HepG2 (cell line): ENCODE results near the gene PLG.
"Not testable (repeated sequence)": the region's sequence is repeated elsewhere in the genome, so short reads cannot be mapped to it uniquely, and the experiment has no call there.

Experiments
- E2F1 ChIP-seq: sonication (generic); formaldehyde crosslinking; IDR thresholded peaks from 2 replicates; pipeline ENCODE4 v1.5.0; 2020; ENCODE audit warnings: missing genetic modification reagents
- TF ChIP-seq, protein P1 (sequence below): sonication (generic); formaldehyde crosslinking; IDR thresholded peaks from 2 replicates; pipeline ENCODE4 v1.5.0; 2020; ENCODE audit warnings: mild to moderate bottlenecking, missing genetic modification reagents, moderate library complexity

- not testable (repeated sequence) for TF ChIP-seq E2F1 (CRISPR knock-in tag)
- TF ChIP-seq, protein P1, sequence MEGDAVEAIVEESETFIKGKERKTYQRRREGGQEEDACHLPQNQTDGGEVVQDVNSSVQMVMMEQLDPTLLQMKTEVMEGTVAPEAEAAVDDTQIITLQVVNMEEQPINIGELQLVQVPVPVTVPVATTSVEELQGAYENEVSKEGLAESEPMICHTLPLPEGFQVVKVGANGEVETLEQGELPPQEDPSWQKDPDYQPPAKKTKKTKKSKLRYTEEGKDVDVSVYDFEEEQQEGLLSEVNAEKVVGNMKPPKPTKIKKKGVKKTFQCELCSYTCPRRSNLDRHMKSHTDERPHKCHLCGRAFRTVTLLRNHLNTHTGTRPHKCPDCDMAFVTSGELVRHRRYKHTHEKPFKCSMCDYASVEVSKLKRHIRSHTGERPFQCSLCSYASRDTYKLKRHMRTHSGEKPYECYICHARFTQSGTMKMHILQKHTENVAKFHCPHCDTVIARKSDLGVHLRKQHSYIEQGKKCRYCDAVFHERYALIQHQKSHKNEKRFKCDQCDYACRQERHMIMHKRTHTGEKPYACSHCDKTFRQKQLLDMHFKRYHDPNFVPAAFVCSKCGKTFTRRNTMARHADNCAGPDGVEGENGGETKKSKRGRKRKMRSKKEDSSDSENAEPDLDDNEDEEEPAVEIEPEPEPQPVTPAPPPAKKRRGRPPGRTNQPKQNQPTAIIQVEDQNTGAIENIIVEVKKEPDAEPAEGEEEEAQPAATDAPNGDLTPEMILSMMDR = not testable (repeated sequence)
Measured at GRCh38 chr6:160779095-160779494, 77.1 kb downstream of the PLG start.
